Keratinocyte (primary cell): Measurements from ENCODE around the gene KCND2. TPM values are rescaled to one million over a fixed set of nuclear protein-coding genes. Genes with fewer than 3 reads are reported as not detected.

Source experiments
- DNase-seq: peaks from one replicate; pipeline ENCODE4 v3.0.0-alpha.2; 2011; ENCODE audit warnings: low read depth, missing footprints, low spot score
- FAIRE-seq: peaks from 2 replicates; lab custom pipeline; 2011; peaks lifted over from hg19 to GRCh38; lab: Jason Lieb, UNC
- H2AFZ ChIP-seq: 2 replicates; pipeline ENCODE4 v1.6.0; 2012; ENCODE audit warnings: low read length, control low read depth, inconsistent platforms; ENCODE audit not compliant: control insufficient read depth
- H3K27ac ChIP-seq: 2 replicates; pipeline ENCODE4 v1.5.1; 2011; ENCODE audit warnings: low read length; ENCODE audit not compliant: control insufficient read depth, insufficient read depth
- H3K27me3 ChIP-seq: 3 replicates; pipeline ENCODE4 v1.6.0; 2011; ENCODE audit warnings: low read length; ENCODE audit not compliant: control insufficient read depth, insufficient read depth; ENCODE audit errors: extremely low read depth
- H3K36me3 ChIP-seq, 2 experiments: 2 replicates in 1 of 2; 3 replicates in 1 of 2; pipeline ENCODE4 v1.5.1; 2011; ENCODE audit warnings: low read length in 2 of 2, mild to moderate bottlenecking in 1 of 2; ENCODE audit not compliant: control insufficient read depth in 2 of 2, insufficient read depth in 2 of 2; ENCODE audit errors: extremely low read depth in 1 of 2
- H3K4me1 ChIP-seq: 3 replicates; pipeline ENCODE4 v1.5.1; 2011; ENCODE audit warnings: low read length; ENCODE audit not compliant: control insufficient read depth, insufficient read depth; ENCODE audit errors: extremely low read depth
- H3K4me2 ChIP-seq: 3 replicates; pipeline ENCODE4 v1.6.0; 2011; ENCODE audit warnings: low read depth, low read length; ENCODE audit not compliant: control insufficient read depth, insufficient read depth; ENCODE audit errors: extremely low read depth
- H3K4me3 ChIP-seq, 3 experiments: fragments of 200-600 bp in 1 of 3; sonication (generic) in 1 of 3; 2 replicates in 2 of 3; 3 replicates in 1 of 3; pipeline ENCODE4 v1.5.1; 2011 to 2016; ENCODE audit warnings: low read length in 3 of 3, mild to moderate bottlenecking in 3 of 3, control low read depth in 2 of 3, inconsistent platforms in 1 of 3, low read depth in 1 of 3, mixed read lengths in 1 of 3, mixed run types in 1 of 3, moderate library complexity in 1 of 3; ENCODE audit not compliant: control insufficient read depth in 2 of 3, insufficient read depth in 2 of 3; ENCODE audit errors: extremely low read depth in 1 of 3
- H3K79me2 ChIP-seq: 2 replicates; pipeline ENCODE4 v1.6.0; 2012; ENCODE audit warnings: low read length; ENCODE audit not compliant: control insufficient read depth, insufficient read depth
- H3K9ac ChIP-seq: 3 replicates; pipeline ENCODE4 v1.6.0; 2011; ENCODE audit warnings: low read length; ENCODE audit not compliant: control insufficient read depth, insufficient read depth; ENCODE audit errors: extremely low read depth
- H3K9me1 ChIP-seq: 3 replicates; pipeline ENCODE4 v1.6.0; 2011; ENCODE audit warnings: low read length; ENCODE audit not compliant: control insufficient read depth, insufficient read depth; ENCODE audit errors: extremely low read depth
- H3K9me3 ChIP-seq: 2 replicates; pipeline ENCODE4 v1.5.1; 2012; ENCODE audit warnings: low read depth, low read length; ENCODE audit not compliant: control insufficient read depth
- H4K20me1 ChIP-seq: 3 replicates; pipeline ENCODE4 v1.6.0; 2011; ENCODE audit warnings: low read length; ENCODE audit not compliant: control insufficient read depth, insufficient read depth; ENCODE audit errors: extremely low read depth
- EZH2 ChIP-seq: IDR thresholded peaks from one replicate; pipeline ENCODE4 v1.6.1; 2012; ENCODE audit warnings: inconsistent platforms, mild to moderate bottlenecking, low read length, moderate library complexity
- dilution Hi-C: fragments of 300-500 bp; cut with MboI; formaldehyde crosslinking; loops from one replicate; pipeline ENCODE4 v1.7.0; 2020; ENCODE audit warnings: low sequenced_read_pairs; ENCODE audit not compliant: extremely low pct_ligation_motif_present
- polyA plus RNA-seq, 5 experiments: library from polyadenylated mRNA; depleted of rRNA in 3 of 5; stranded (reverse) in 3 of 5; stranded (forward) in 1 of 5; unstranded in 1 of 5; fragments of >200 nt; gene quantifications; 1 replicate in 1 of 5; 2 replicates in 3 of 5; 3 replicates in 1 of 5; pipeline versions ENCODE4 v1.2.1 to v1.2.3, GENCODE V29; 2011 to 2012; ENCODE audit warnings: missing spikeins in 2 of 5, low read depth in 1 of 5, low replicate concordance in 1 of 5
- TF ChIP-seq, protein P1 (sequence below), 3 experiments: IDR thresholded peaks in 1 of 3; conservative IDR thresholded peaks in 1 of 3; optimal IDR thresholded peaks in 1 of 3; 2 replicates in 2 of 3; 3 replicates in 1 of 3; pipeline versions ENCODE3 to v1.5.1; 2011; ENCODE audit warnings: low read length in 3 of 3, mild to moderate bottlenecking in 3 of 3, moderate library complexity in 2 of 3, control low read depth in 1 of 3, inconsistent platforms in 1 of 3; ENCODE audit not compliant: insufficient read depth in 2 of 3; ENCODE audit errors: extremely low read depth in 1 of 3

KCND2 gene
- polyA plus RNA-seq, 1 donor (not counting 4 experiments of a cell fraction or from before 2014, with no cell fraction given): not detected

DNA sequence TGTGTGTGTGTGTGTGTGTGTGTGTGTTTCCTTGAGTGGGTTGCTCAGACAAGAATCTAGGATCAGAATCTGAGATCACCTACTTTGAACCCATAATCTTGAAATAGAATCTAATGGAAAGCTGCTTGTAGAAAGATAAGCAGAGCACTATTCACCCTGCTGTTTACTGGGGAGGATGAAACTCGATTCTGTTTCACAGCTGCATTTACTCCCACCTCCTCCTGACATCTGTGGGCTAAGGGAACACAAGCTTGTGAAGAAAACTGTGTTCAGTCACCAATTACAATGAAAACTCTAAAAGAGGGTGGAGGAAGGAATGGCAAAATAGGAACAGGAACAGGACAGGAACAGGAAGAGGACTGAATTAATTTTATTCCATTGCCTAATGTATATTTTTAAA is 315.4 kb downstream of the KCND2 start:
- Histone ChIP-seq H3K9me1 (no peaks in the 10 kb centered on the region), H4K20me1 (no peaks in the 10 kb centered on the region), H3K4me2 (no peak overlapping the region), H3K36me3 (no peaks in the 10 kb centered on the region), H3K9ac (no peak overlapping the region), H2AFZ (no peak overlapping the region), H3K79me2 (no peaks in the 10 kb centered on the region), H3K4me1 (peaks cover 6% of the 10 kb centered on the region), H3K27ac (no peak overlapping the region), H3K9me3 (no peaks in the 10 kb centered on the region), H3K27me3 (no peaks in the 10 kb centered on the region), H3K4me3 (no peak overlapping the region)
- no peak for TF ChIP-seq EZH2
- dilution Hi-C loops: no loop called here
- DNase-seq (no peak), FAIRE-seq (no peak)

DNA sequence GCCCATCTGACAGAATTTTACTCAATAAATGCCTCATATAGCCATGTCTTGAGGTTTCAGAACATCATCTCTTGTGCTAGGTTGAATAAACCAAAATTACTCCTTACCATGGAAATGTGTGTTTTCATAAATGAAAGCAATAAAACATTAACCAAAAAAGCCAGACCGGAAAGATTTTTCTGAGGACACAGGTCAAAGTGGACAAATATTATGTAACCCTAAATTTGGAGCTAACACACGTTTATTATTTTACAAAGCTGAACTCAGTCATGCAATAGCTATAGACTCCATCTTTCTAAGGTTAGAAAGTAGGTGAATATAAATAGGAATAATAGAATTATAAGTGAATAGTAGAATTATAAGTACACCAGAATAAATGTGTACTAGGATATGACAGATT is 315.9 kb downstream of the KCND2 start:
- H3K4me2 ChIP-seq: no peak overlapping the region
- TF ChIP-seq EZH2: no peak
- TF ChIP-seq, protein P1, sequence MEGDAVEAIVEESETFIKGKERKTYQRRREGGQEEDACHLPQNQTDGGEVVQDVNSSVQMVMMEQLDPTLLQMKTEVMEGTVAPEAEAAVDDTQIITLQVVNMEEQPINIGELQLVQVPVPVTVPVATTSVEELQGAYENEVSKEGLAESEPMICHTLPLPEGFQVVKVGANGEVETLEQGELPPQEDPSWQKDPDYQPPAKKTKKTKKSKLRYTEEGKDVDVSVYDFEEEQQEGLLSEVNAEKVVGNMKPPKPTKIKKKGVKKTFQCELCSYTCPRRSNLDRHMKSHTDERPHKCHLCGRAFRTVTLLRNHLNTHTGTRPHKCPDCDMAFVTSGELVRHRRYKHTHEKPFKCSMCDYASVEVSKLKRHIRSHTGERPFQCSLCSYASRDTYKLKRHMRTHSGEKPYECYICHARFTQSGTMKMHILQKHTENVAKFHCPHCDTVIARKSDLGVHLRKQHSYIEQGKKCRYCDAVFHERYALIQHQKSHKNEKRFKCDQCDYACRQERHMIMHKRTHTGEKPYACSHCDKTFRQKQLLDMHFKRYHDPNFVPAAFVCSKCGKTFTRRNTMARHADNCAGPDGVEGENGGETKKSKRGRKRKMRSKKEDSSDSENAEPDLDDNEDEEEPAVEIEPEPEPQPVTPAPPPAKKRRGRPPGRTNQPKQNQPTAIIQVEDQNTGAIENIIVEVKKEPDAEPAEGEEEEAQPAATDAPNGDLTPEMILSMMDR (optimal IDR thresholded peaks at IDR 0.05 in 1 of 3, IDR thresholded peaks at IDR 0.05 in 1 of 3, conservative IDR thresholded peaks at IDR 0.05 in 1 of 3; ENCODE audit: extremely low read depth in 1 of 3, insufficient read depth in 2 of 3, low read length in 3 of 3): no peak
- H3K4me1 ChIP-seq: peaks cover 5% of the 10 kb centered on the region
- no peaks in the 10 kb centered on the region for H3K27me3 ChIP-seq
- H3K4me3 ChIP-seq: no peak overlapping the region
- H3K36me3 ChIP-seq: no peaks in the 10 kb centered on the region
- H3K27ac ChIP-seq: no peak overlapping the region
- DNase-seq: no peak
- dilution Hi-C loops: no loop called here
- H3K9me3 ChIP-seq: no peaks in the 10 kb centered on the region
- no peak for FAIRE-seq
- no peak overlapping the region for H3K9ac ChIP-seq
- H4K20me1 ChIP-seq: no peaks in the 10 kb centered on the region
- H2AFZ ChIP-seq: no peak overlapping the region
- H3K79me2 ChIP-seq: no peaks in the 10 kb centered on the region
- H3K9me1 ChIP-seq: no peaks in the 10 kb centered on the region

DNA sequence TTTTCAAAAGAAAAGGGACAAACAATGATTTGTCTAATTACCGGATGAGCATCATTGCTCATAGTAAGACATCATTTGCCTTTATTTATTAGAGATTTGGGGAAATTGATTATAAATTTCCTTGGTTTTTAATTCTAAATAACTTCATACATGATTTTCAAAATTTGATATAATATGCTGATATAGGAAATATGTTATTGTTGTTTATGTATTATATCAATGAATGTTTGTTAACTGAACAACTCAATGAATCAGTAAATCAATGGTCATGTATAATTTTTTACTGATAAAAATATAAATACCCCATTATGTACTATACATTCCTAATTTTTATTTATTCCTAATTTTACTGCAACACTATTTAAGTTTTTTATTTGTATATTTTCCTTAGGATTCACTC is 327.6 kb downstream of the KCND2 start:
- Histone ChIP-seq H3K36me3 (no peaks in the 10 kb centered on the region), H3K9ac (no peak overlapping the region), H4K20me1 (no peaks in the 10 kb centered on the region), H3K27me3 (no peaks in the 10 kb centered on the region), H3K4me2 (no peak overlapping the region), H2AFZ (no peak overlapping the region), H3K9me3 (no peaks in the 10 kb centered on the region), H3K4me3 (no peak overlapping the region), H3K27ac (no peak overlapping the region), H3K4me1 (no peaks in the 10 kb centered on the region), H3K9me1 (no peaks in the 10 kb centered on the region), H3K79me2 (no peaks in the 10 kb centered on the region)
- DNase-seq (no peak), FAIRE-seq (no peak)
- TF ChIP-seq EZH2: no peak
- TF ChIP-seq, protein P1 (optimal IDR thresholded peaks at IDR 0.05 in 1 of 3, IDR thresholded peaks at IDR 0.05 in 1 of 3, conservative IDR thresholded peaks at IDR 0.05 in 1 of 3; ENCODE audit: extremely low read depth in 1 of 3, insufficient read depth in 2 of 3, low read length in 3 of 3): no peak
- dilution Hi-C loops: no loop called here
